SJCRH30 (cell line): Measurements from ENCODE around the gene SC5D. TPM values are rescaled to one million over a fixed set of nuclear protein-coding genes. Genes with fewer than 3 reads are reported as not detected.
A peak's percentile ranks its signal among the peaks of the same experiment; 100 is the strongest.

Experiments
- DNase-seq, 2 experiments: peaks; one replicate each; pipeline ENCODE4 v3.0.0-alpha.2; 2015 to 2020
- H3K27ac ChIP-seq: fragments of 250-450 bp; sonication (Bioruptor Pico); 2 replicates; pipeline ENCODE4 v1.5.1; 2020; ENCODE audit warnings: mild to moderate bottlenecking, moderate library complexity
- H3K27me3 ChIP-seq: fragments of 250-450 bp; sonication (Bioruptor Pico); 2 replicates; pipeline ENCODE4 v1.5.1; 2020; ENCODE audit warnings: mild to moderate bottlenecking, moderate library complexity
- H3K36me3 ChIP-seq: fragments of 250-450 bp; sonication (Bioruptor Pico); 2 replicates; pipeline ENCODE4 v1.5.1; 2020; ENCODE audit warnings: mild to moderate bottlenecking, moderate library complexity
- H3K4me1 ChIP-seq: fragments of 250-450 bp; sonication (Bioruptor Pico); 2 replicates; pipeline ENCODE4 v1.5.1; 2020; ENCODE audit warnings: mild to moderate bottlenecking, moderate library complexity
- H3K4me3 ChIP-seq: fragments of 250-450 bp; sonication (Bioruptor Pico); 2 replicates; pipeline ENCODE4 v1.5.1; 2020; ENCODE audit warnings: mild to moderate bottlenecking, moderate library complexity
- H3K9me3 ChIP-seq: fragments of 250-450 bp; sonication (Bioruptor Pico); replicated peaks from 2 replicates; pipeline ENCODE4 v1.5.1; 2020; ENCODE audit warnings: mild to moderate bottlenecking, moderate library complexity
- total RNA-seq: library from RNA; depleted of rRNA; stranded (reverse); fragments of >200 nt; shearing (Covaris generic); gene quantifications from 2 replicates; pipeline ENCODE4 v1.2.3, GENCODE V29; 2014

The SC5D gene
- total RNA-seq, 1 experiment from 2014 or later = 39.5 TPM

DNA sequence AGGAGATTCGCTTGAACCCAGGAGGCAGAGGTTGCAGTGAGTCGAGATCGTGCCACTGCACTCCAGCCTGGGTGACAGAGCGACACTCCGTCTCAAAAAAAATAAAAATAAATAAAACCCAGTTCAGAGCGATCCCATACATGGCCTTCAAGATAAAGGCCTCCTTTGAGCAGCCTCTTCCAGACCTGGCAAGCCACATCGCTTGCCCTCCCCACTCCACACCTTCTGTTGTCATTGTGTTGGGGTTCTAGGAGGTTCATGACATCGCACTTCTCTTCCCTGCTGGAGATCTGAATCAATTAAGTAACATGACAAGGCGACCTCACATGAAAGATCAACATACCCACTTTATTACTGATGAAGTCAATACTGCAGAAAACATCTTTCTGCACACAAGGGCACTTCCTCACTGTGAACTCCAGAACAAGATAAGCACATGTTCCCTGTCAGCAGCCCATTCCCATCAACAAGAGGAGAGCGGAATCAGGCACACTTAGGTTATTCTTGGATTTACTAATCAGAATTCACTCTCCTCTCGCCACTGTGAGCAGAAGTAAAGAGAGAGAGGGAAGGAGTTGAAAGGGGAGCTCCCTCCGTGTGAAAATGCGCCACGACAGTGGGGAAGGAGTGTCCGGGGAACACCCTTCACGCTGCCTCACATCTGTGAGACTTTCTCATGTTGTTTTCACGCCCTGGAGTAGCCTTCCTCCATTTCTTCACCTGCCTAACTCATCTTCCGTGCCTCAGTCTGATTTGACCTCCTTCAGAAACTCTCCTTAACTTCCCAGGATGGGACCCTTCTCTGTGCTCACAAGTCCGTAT lies 38.3 kb downstream of the SC5D start:
- no peaks in the 10 kb centered on the region for H3K4me1 ChIP-seq
- no peak overlapping the region for H3K4me3 ChIP-seq
- H3K36me3 ChIP-seq = no peaks in the 10 kb centered on the region
- no peak overlapping the region for H3K27ac ChIP-seq
- no peaks in the 10 kb centered on the region for H3K27me3 ChIP-seq
- DNase-seq = no peak
- no peaks in the 10 kb centered on the region for H3K9me3 ChIP-seq

DNA sequence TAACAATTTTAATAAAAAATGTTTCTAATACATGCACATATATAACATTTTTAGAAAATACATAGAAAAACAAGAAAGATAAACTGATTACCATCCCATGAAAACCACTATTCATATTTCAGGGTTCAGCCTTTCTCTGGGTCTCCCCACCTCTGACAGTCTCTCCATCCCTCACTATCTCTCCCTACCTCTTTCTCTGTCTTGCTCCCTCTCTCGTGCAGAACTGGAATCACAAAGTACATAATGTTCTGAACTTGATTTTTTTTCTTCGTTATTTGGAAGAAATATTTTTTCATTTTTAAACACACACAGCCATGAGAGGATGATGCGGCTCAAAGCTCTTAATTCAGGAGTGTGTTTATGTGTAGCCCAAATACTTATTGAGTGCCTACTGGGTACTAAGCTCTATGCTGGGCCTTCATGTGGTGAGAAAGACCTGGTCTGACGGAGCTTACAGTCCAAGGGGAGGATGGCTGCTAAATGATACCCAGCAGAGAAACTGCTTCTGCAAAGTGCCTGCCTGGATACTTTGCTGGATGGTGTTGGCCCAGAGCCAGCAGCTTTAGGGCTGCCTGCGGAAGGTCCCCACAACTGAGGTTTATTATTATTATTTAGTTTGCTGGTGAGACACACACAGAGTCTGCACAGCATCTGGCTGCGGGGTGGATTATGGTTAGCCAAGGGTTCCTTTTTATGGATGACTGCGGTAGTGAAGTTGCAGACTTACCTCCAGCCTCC lies 42.6 kb downstream of the SC5D start:
- peak in 1 of 2 experiments; percentile 15 for DNase-seq
- Histone ChIP-seq H3K27ac (no peak overlapping the region), H3K4me1 (no peaks in the 10 kb centered on the region), H3K9me3 (no peaks in the 10 kb centered on the region), H3K27me3 (no peaks in the 10 kb centered on the region), H3K36me3 (no peaks in the 10 kb centered on the region), H3K4me3 (no peak overlapping the region)

DNA sequence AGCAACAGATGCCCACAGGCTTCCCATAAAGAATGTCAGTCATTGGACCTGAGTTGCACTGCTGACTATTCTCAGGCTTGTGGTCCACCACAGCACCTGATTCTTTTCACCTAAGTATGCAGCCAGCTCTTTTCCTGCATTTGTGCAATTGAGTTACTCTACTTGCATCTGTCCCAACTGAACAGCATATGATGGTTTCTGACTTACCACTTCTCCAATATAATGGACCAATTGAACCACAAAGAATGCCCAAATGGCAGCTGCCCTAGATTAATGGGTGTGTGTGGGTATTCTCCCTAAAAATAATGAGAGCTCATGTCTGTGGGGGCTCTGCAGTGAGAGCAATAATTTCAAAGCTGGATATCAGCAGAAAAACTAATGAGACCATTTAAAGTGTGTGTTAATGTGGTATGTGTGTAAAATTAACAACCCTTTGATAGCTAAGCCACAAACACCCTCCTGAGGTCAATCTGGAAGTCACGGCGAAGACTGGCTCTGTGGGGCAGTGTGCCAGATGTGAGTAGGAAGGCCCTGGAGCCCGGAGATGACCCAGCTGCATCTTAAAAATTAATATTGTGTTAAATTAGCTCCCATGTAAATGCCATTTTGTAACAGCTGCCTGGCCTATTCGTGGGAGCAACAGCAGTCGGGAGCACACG lies 43.8 kb downstream of the SC5D start:
- H3K27me3 ChIP-seq = no peaks in the 10 kb centered on the region
- DNase-seq = peak in 1 of 2 experiments; percentile 16
- no peaks in the 10 kb centered on the region for H3K9me3 ChIP-seq

GRCh38 chr11:121337078-121337477 lies 44.5 kb downstream of the SC5D start:
- Histone ChIP-seq H3K4me1 (no peaks in the 10 kb centered on the region), H3K27ac (no peak overlapping the region), H3K9me3 (no peaks in the 10 kb centered on the region), H3K4me3 (no peak overlapping the region), H3K36me3 (no peaks in the 10 kb centered on the region), H3K27me3 (no peaks in the 10 kb centered on the region)
- DNase-seq = no peak

More for the DNA sequence above, 43.8 kb downstream of the SC5D start:
- Histone ChIP-seq H3K36me3 (no peaks in the 10 kb centered on the region), H3K27ac (no peak overlapping the region), H3K4me1 (no peaks in the 10 kb centered on the region), H3K4me3 (no peak overlapping the region)

GRCh38 chr11:121337740-121338272 lies 45.2 kb downstream of the SC5D start:
- no peak for DNase-seq
- H3K27ac ChIP-seq = no peak overlapping the region
- no peaks in the 10 kb centered on the region for H3K9me3 ChIP-seq
- H3K4me3 ChIP-seq = no peak overlapping the region
- H3K36me3 ChIP-seq = no peaks in the 10 kb centered on the region
- no peaks in the 10 kb centered on the region for H3K4me1 ChIP-seq
- H3K27me3 ChIP-seq = no peaks in the 10 kb centered on the region

DNA sequence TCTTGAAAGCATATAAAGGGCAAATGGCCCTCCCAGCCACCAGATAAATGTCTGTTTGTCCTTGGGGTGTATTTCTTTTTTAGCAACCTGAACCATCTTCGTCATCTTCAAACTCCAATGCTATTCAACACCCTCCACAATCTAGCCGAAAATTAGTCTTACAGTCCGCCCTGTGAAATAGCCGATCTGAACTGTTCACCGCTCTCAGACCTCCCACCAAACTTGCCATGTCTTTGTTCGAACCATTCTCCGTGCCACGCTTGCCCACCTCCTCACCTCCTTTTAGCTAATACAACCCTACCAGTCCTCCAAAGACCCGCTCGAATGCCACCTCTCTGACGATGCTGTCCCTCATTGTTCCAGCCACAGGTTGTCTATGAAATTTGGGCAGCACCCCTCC lies 46.0 kb downstream of the SC5D start:
- H3K36me3 ChIP-seq = no peaks in the 10 kb centered on the region
- no peaks in the 10 kb centered on the region for H3K9me3 ChIP-seq
- H3K27ac ChIP-seq = no peak overlapping the region
- H3K27me3 ChIP-seq = no peaks in the 10 kb centered on the region
- DNase-seq = no peak
- H3K4me1 ChIP-seq = no peaks in the 10 kb centered on the region
- no peak overlapping the region for H3K4me3 ChIP-seq

DNA sequence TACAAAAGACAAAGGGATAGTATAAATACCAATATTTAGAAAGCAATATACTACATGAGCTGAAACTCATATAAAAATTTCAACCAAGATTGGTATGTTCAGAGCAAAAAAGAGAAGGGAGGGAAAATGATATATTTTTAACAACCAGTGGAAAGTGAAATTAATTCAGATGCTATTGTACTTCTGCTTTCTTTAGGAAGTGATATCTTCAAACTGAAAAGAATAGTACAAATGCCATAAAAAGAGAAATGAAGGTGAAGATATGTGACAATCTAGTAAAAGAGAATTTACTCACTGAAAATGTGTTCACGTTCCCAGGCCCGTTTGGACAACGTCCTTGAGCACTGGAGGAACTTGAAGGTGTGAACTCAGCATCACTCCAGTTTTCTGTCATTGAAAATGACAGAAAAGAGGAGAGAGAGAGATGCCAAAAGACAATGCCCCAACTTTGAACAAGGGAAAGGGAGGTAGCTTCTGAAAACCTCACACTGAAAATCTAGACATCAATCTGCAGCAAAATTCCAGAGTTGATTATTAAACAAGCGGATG lies 47.5 kb downstream of the SC5D start:
- no peak overlapping the region for H3K27ac ChIP-seq
- no peaks in the 10 kb centered on the region for H3K27me3 ChIP-seq
- no peaks in the 10 kb centered on the region for H3K36me3 ChIP-seq
- H3K4me3 ChIP-seq = no peak overlapping the region
- H3K4me1 ChIP-seq = no peaks in the 10 kb centered on the region
- H3K9me3 ChIP-seq = no peaks in the 10 kb centered on the region
- no peak for DNase-seq

- Histone ChIP-seq H3K9me3 (no peaks in the 10 kb centered on the region), H3K36me3 (no peaks in the 10 kb centered on the region), H3K4me1 (no peaks in the 10 kb centered on the region), H3K27me3 (no peaks in the 10 kb centered on the region), H3K27ac (no peak overlapping the region), H3K4me3 (no peak overlapping the region)
- DNase-seq = no peak
Measured at GRCh38 chr11:121341609-121342008, 49.0 kb downstream of the SC5D start.

GRCh38 chr11:121344824-121345223 lies 52.3 kb downstream of the SC5D start:
- DNase-seq = no peak
- H3K9me3 ChIP-seq = no peaks in the 10 kb centered on the region
- H3K36me3 ChIP-seq = no peaks in the 10 kb centered on the region
- no peak overlapping the region for H3K4me3 ChIP-seq
- H3K27ac ChIP-seq = no peak overlapping the region
- no peaks in the 10 kb centered on the region for H3K27me3 ChIP-seq
- H3K4me1 ChIP-seq = no peaks in the 10 kb centered on the region

GRCh38 chr11:121347094-121347493 lies 54.5 kb downstream of the SC5D start:
- Histone ChIP-seq H3K9me3 (no peaks in the 10 kb centered on the region), H3K4me1 (no peaks in the 10 kb centered on the region), H3K36me3 (no peaks in the 10 kb centered on the region), H3K27ac (no peak overlapping the region), H3K4me3 (no peak overlapping the region), H3K27me3 (no peaks in the 10 kb centered on the region)
- no peak for DNase-seq

- no peak for DNase-seq
- H3K27me3 ChIP-seq = no peaks in the 10 kb centered on the region
- no peak overlapping the region for H3K4me3 ChIP-seq
- no peaks in the 10 kb centered on the region for H3K4me1 ChIP-seq
- H3K36me3 ChIP-seq = no peaks in the 10 kb centered on the region
- no peaks in the 10 kb centered on the region for H3K9me3 ChIP-seq
- H3K27ac ChIP-seq = no peak overlapping the region
Measured at GRCh38 chr11:121347813-121348212, 55.2 kb downstream of the SC5D start.

- H3K36me3 ChIP-seq = no peaks in the 10 kb centered on the region
- no peak overlapping the region for H3K27ac ChIP-seq
- no peak overlapping the region for H3K4me3 ChIP-seq
- no peak for DNase-seq
- no peaks in the 10 kb centered on the region for H3K9me3 ChIP-seq
- no peaks in the 10 kb centered on the region for H3K4me1 ChIP-seq
- H3K27me3 ChIP-seq = no peaks in the 10 kb centered on the region
Measured at GRCh38 chr11:121348220-121348875, 55.8 kb downstream of the SC5D start.

GRCh38 chr11:121349790-121350189 lies 57.2 kb downstream of the SC5D start:
- H3K4me3 ChIP-seq = no peak overlapping the region
- H3K27me3 ChIP-seq = no peaks in the 10 kb centered on the region
- DNase-seq = no peak

GRCh38 chr11:121350314-121351082 lies 57.9 kb downstream of the SC5D start:
- Histone ChIP-seq H3K4me1 (no peaks in the 10 kb centered on the region), H3K4me3 (no peak overlapping the region), H3K27ac (no peak overlapping the region), H3K9me3 (no peaks in the 10 kb centered on the region), H3K27me3 (no peaks in the 10 kb centered on the region), H3K36me3 (no peaks in the 10 kb centered on the region)
- DNase-seq = no peak

More at GRCh38 chr11:121349790-121350189, 57.2 kb downstream of the SC5D start:
- Histone ChIP-seq H3K4me1 (no peaks in the 10 kb centered on the region), H3K27ac (no peak overlapping the region), H3K36me3 (no peaks in the 10 kb centered on the region), H3K9me3 (no peaks in the 10 kb centered on the region)
